ENCODE data around the gene ZIC1.

The ZIC1 gene

DNA sequence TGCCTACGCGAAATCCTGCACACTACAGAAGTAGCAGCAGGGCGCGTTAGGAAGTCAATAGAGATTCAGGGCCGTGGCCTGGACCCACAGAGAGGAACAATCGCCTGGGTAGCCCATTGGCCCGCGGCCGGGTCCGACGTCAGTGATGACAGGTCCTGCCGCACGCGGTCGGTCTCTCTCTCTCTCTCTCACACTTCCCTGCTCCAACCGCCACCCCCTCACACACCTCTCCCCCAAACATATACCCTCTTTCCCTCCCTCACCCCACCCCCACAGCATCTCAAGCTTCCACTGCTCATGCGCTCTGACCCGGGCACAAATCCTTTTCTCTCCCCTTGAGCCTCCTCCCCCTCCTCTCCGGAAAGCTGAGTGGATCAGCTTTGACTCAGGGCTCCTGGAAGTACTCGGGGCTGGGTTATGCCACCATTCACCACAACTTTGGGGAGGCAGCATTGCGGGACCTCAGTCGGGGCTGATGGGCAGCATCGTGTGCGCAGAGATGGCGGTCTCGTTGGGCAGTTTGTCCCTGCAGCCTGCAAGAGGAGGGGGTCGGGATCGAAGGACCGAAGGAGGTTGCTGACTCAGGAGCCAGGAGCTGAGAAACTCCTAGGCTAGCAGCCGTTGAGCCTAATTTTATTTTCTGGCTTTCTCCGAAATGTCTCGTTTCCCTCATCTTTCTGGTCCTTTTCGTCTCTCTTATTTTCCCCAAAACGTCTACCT lies 11.8 kb upstream of the ZIC1 start:
- DNase-seq = no peak

DNA sequence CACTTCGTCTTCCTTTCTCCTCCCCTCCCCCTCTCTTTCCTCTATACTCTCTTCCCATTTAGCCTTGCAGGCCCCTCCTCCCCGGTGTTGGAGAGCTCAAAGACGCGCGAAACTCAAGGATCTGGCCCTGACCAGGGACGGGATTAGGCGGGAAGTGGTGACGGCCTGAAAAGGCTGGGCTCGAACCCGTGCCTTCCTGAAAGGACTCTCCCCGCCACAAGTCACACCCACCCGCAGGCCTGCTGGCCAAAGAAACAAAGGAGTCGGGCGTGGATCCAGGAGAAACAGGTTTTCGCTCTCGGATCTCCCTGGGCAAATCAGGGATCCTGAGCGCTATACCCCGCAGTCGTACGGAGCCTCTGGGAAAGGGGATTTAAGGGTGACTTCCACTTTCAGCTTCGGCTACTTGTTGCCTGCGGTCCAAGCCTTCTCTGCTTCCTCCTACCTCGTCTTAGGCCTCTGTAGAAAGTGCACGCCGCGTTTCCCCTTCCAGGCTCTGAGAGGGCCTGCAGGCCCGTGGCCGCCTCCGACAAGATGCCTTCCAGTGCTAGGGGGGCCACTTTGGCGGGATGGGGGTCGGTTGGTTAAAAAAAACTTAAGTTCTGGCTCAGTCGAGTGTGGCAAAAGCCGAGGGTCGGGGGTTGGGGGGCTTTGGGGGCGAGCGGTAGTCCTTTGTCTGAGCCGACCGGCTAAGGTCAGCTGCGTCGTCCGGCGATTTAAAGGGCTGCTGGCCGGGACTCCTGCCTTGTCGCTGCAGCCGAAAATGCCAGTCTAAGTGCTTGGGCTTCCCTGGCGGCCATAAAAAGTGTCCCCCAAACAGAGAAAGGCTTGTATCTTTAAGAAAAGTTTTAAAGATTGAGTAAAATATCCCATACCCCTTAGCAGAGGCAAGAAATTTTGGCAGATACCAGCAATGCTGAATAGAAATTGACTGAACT lies 11.0 kb upstream of the ZIC1 start:
- no peak for DNase-seq

DNA sequence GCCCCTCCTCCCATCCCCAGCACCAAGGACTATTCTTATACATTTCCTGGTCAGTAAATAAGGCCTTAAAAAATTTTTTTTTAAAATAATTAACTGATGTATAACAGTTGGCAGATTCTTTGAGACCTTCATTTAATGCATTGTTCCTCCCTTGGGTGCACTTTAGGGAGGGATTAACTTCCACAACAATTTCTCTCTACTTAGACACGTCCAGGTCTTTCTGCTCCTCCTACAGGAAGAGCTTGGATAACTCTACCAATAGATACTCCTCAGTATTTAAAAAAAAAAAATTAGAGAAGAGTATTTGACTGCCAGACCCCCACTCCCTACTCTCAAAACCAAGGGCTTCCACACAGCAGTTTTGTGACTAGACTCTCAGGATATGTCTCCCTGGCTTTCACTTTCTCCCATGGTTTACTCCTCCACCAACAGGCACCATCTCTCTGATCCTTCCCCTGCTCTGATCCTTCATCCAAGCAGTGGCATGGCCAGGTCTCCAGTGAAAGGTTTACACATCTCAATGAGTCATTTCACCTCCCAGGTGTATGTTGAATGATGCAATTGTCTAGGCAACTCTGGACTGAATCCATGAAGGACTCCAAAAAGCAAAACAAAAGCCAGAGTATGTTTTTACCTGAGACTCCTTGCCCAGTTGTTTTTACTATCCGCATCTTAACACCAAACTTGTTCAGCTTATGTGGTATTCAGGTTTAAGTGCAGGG lies 10.2 kb upstream of the ZIC1 start:
- DNase-seq = no peak

DNA sequence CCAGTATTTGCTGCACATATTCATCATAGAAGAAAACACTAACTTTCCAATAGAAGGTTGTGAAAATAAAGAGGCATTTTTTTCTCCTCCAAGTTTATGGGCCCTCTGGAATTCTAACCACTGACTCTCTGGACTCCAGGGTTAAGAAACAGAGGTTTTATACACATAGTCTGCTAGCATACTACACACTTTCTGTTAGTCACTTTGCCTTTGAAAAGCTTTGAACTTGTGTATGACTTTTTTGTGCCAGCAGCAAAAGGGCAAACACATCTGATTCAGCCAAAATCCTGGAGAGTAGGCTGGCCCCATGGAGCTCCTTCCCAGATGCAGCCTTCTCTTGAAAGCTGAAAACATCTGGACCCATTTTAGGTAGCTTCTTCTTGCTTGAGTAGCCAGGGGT lies 9.1 kb upstream of the ZIC1 start:
- no peak for DNase-seq

DNA sequence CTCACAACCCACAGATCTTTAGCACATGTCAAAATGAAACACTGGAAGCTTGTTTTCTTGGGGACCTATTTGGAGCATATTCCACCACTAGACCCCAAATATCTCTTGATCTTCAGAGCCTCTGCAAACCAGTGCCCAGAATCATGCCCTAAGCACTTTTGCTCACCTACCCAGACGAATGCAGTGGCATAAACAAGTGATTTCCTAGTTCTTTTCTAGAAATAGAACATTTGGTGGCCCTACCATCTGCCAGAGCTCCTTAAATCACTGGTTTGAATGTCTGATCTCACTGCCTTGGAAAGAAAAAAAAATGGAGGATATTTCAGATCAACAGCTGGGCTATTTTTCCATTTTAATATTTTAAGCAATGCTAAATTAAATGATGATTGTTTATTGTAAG lies 8.2 kb upstream of the ZIC1 start:
- no peak for DNase-seq

DNA sequence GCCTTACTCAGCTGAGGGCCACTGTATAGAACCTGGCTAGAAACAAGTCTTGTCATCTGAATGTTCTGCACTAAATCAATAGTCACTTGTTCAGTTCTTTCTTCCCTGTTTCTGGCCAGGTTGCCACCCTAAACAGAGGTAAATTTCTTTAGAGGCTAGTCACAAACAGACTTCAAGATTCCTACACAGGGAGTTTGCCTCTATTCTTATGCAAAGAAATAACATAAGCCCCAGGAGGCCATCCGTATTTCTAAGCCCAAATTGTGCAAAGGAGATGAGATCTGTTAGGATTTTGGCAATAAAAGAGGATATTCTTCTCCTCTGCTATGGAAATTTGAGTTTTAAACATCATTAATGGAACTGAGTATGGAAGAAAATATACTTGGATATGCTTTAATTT lies 7.7 kb upstream of the ZIC1 start:
- no peak for DNase-seq

DNA sequence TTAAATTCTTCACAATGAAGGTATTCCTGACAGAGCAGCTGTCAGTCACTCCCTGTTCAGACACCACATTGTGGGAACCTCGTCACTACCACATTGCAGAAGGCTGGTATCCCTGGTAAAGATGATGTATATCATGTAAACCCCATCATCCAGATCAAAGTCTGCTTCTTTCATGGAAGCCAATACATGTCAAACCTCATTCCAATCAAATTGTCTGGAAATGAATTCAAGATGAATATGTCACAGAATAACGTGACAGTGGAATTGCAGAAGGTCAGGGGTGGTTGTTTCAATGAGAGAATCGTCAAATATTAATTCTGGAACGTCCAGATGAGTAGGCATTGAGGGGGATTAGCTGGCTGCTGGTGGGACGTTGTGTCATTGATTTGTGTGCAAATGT lies 7.0 kb upstream of the ZIC1 start:
- DNase-seq = no peak

DNA sequence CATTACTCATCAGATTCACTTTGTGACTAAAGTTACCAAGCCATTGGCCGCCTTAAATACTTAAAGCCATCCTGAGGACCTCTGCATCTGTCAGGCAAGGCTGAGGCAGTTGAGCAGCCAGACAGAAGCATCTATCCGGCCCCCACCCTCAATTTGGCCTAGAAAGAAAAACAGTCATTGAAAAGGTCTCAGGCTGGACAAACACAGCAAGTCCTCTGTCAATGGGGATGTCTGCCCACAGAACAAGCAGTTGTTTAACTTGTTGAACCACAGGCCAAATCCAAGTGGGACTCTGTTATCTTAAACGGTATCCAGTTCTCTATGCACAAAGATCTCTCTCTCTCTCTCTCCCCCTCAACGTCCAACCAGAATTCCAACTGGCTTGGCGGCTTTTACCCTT lies 5.7 kb upstream of the ZIC1 start:
- no peak for DNase-seq

DNA sequence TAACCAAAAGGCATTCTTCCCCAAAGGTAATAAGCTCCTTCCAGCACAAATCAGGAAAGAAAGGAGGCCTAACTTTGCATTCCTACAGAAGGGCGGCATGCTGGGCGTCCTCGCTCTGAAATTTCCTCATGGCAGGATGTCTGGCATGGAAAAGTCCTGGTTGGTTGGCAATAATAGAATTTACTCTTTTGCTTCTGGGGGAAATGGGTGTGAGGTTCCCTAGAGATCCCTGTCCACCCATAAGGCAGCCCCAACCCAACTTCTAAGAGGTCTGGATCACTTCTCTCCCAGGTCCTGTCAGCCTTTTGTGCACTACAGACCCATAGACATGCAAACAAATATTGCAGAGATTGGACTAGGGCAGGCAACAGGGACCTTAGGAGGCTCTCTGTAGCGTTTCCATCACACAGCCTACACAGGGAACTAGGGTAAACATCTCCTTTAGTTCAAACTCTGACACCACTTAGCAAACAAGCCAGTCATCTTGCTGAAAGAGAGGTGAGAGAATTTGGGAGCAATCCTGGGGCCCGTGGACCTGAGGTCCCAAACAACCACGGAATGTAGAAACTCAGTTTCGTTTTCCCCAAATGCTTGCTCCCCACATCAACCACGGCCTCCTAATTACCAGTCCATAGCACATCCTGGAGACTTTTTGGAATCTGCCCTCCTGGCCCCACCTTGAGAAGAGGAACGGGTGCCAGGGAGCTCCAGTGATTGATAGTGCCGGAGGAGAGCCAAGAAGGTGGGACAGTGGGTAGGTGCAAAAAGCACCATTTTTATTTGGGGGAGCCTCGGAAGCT lies 5.0 kb upstream of the ZIC1 start:
- DNase-seq = no peak

DNA sequence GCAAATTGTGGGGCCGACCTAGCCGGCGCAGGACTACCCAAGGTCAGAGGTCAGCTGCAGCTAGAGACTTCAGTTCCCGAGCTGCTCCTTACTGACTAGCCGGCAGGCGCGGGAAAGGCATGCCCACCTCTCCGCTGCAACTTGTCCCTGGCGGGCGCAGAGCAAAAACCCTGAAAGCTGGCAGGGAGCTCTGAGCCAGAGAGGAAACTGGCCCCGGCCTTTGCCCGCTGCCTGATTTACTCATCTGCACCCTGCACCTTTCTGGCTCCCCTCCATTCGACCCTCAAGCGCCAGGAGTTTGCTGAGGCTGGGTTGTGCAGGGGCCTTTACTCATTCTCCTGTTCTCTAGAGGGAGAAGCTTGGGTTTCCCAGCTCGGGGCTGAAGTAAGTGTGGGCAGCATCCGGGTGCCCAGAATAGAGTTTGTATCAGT lies 4.3 kb upstream of the ZIC1 start:
- no peak for DNase-seq

DNA sequence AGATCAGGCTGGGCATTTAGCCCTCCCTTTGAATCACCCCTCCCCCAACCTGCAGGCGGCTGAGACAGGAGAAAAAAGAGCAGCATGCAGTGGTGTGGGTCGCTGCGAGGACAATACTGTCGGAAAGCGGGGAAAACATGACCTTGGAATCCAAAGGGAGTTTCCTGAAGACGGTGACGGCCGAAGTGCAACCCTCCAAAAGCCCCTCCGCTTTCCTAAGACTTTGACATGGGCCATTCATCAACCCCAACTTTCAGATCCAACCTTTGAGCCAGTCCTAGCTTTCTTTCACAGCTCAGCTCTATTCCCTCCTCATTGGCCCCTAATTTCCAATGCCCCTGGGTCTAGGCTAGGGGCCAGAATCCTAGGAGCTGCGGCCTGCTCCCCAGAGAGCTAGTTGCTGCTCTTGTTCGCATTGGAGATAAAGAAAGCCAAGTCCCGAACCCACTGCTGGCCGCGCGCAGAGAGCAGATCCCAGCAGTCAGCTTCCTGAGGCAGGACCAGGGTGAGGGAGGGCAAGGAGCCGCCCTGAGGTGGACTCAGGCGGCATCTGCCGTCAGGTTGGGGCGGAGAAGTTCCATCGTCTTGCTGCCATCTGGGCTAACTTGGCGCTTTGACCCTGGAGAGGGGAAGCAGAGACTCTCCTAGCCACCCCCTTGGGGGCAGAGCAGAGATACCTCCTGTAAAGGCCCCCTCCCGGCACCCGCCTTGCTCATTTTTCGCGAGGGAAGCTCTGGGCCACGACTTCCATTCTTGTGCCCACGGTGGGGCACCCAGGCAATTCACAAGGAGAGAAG lies 3.7 kb upstream of the ZIC1 start:
- no peak for DNase-seq

DNA sequence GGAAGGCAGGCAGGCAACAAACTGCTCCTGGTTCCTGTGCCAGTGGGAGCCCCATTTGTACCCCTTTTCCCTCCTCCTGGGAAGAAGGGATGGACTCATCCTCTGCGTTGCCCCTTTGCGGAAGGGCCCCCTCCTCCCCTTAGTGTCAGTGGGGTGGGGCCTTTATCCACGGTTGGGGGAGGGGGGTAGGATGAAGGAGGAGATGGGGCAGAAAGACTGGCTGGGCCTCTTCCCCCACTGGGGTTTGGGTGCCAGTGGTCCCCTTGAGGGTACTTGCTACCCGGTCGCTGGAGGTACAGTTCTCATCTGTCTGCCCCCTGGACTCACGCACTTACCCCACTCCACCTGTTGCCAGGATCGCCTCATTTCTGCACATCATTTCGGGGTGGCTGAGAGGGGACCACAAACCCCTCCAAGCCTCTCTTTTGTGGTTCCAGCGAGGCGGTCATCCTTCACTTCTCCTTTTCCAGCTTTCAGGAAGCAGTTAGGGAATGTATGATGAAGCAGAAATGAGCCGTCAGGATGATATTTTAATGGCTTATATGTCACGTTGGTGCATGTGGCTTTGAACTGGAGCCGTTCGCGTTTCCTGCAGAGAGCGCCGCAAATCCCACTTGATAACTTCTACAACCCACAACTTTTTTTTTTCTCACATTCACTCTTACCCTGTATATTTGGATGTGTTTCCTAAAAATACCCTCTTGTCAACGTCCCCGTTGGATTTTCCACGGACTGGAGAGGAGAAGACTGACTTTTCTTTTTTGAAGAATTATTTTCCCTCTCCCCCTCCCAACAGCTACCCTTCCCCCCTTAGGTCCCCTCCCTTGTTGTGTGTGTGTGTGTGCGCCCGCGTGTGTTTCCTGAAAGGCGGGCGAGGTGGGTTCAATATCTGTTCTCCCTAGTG lies 2.9 kb upstream of the ZIC1 start, which contains the start of gene ZIC4:
TSS of gene ZIC4 (minus strand) at position 516 of the 904 bp plus-strand sequence. CDS start 3,746 bp downstream, outside the sequence.
- no peak for DNase-seq

DNA sequence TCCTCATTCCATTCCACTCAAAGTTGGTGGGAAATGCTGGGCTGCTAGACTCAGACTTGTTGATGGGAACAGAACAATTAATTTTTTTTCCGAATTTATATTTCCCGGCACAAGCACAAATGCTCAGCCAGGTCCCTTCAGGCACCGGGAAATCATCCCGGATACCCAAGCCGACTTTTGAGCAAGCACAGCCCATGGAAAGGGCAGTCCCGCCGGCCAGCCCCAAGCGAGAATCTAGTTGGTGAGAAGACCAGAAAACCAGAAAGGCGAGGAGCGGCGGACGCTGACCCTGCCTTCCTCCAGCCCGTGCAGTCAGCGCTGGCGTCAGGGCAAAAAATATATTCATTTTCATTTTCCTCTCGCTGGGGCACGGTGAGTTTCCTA lies 2.1 kb upstream of the ZIC1 start:
- no peak for DNase-seq

DNA sequence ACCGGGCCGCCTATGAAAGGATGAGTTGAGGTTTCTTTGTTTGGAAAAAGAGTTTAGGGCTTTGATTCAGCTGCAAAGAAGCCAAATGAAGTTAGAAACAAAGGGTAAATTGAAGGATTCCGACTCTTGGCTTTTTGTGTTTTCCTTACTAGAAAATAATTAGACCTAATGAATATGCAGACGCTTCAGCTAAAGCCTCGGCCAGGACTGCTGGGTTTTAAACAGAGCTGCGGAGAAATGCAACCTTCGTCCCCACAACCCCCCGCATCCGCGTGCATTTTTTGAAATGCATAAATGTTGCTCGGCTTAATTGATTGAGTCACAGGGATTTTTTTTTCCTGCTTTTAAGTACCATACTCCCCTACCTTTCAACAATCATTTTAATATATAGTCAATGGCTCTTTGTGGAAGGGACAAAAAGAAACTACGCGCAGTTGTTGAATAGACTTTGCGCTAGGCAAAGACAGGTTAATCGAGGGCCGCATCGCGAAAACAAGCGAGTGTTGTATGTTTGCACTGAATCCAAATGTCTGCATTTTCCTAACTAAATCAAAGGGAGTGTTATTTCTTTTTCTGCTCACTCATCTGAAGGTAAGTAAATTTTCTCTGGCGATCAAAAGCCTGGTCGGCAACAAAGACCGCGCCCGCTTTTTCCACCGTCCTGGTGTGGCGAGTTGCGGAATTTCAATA lies 1.5 kb upstream of the ZIC1 start:
- no peak for DNase-seq

DNA sequence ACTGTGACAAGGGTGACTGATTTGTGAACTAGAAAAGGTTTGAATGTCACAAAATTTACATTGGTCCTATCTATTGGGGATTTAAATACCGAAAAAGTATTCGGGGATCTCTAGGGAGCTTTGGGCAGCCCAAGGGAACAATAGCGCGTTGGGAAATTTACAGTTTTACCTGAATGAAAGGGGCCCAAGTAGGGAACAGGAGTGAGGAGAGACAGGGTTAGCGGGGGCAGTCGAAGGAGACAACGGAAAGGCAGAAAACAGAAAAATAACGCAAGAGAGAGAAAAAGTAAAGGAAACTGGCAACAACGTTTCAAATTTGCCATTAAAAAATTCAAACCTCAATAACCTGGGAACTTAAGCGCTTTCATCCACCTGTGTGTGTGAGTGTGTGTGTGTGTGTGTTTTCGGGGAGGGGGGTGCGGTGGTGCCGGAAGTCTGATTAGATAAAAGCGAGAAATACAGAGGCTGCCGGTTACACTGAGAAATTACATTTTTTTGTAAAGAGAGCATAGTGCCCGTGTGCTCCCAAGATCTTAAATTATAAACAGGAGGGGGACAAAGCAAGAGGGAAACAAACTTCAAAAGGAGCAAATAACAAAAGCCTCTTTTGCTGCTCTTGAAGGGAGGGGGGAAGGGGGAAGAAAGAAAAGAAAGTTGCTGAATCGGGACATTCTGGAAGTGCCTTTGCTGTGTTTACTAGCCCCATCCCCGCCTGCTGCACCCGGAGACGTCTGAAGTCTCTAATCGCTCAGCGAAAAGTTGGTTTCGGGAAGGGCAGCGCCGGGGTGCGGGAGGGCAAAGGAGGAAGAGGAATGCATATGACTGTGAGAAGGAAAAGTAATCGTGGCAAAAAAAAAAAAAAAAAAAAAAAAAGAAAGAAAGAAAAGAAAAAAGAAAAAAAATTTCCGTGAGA lies 721 bp upstream of the ZIC1 start:
- DNase-seq = no peak

DNA sequence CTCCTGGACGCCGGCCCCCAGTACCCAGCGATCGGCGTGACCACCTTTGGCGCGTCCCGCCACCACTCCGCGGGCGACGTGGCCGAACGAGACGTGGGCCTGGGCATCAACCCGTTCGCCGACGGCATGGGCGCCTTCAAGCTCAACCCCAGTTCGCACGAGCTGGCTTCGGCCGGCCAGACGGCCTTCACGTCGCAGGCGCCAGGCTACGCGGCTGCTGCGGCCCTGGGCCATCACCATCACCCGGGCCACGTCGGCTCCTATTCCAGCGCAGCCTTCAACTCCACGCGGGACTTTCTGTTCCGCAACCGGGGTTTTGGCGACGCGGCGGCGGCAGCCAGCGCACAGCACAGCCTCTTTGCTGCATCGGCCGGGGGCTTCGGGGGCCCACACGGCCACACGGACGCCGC lies 956 bp downstream of the ZIC1 start:
- no peak for DNase-seq

DNA sequence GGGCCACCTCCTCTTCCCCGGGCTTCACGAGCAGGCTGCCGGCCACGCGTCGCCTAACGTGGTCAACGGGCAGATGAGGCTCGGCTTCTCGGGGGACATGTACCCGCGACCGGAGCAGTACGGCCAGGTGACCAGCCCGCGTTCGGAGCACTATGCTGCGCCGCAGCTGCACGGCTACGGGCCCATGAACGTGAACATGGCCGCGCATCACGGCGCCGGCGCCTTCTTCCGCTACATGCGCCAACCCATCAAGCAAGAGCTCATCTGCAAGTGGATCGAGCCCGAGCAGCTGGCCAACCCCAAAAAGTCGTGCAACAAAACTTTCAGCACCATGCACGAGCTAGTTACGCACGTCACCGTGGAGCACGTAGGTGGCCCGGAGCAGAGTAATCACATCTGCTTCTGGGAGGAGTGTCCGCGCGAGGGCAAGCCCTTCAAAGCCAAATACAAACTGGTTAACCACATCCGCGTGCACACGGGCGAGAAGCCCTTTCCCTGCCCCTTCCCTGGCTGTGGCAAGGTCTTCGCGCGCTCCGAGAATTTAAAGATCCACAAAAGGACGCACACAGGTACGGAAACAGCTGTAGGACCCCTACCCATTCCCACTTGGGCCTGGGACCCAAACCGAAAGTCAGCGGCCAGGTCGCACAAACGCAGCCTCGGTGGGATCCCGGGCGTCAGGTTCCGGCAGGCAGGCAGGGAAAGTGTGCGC lies 1.5 kb downstream of the ZIC1 start:
- no peak for DNase-seq

DNA sequence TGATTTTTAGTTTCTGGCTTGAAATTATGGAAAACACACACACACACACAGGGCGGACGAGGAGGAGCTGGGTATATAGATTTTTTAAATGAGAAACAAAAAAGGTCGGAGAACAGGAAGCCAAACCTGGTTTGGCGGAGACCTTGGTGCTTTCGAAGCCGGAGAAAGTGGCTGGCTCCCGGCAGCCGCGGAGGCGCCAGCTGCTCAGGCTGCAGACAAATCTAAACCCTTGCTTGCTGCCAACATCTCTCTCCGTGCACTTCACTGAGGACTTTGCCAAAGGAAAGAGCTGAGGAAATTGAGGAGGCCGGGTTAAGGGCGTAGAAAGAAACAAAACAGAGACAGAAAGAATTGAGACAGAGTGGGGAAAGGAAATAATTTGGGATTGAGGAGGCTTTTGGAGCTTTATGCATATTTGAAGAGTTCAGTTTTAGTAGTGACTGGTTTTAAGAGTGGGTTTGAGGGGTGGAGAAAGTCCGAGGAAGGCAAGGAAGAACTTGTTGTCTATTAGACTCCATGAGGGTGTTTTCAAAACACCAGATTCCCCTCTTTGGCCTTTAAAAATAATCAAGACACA lies 2.2 kb downstream of the ZIC1 start:
- DNase-seq = no peak
